ACC112 (cell line): ENCODE results near the gene BBS10.
"Not testable (repeated sequence)": the region's sequence is repeated elsewhere in the genome, so short reads cannot be mapped to it uniquely, and the experiment has no call there.

Source experiments
- H2AFZ ChIP-seq: fragments of 200-600 bp; sonication (generic); one replicate; pipeline ENCODE4 v1.6.0; 2017; ENCODE audit warnings: antibody characterized with exemption, low read length; ENCODE audit not compliant: unreplicated experiment
- H3K27ac ChIP-seq: fragments of 200-600 bp; sonication (generic); 2 replicates; pipeline ENCODE4 v1.5.1; 2014; ENCODE audit warnings: low read depth, mild to moderate bottlenecking, antibody characterized with exemption, low read length, moderate library complexity
- H3K27me3 ChIP-seq: fragments of 200-600 bp; sonication (generic); 2 replicates; pipeline ENCODE4 v1.6.1; 2014; ENCODE audit warnings: mild to moderate bottlenecking, antibody characterized with exemption, low read length, moderate library complexity, mixed read lengths; ENCODE audit not compliant: insufficient read depth
- H3K36me3 ChIP-seq: fragments of 200-600 bp; sonication (generic); 2 replicates; pipeline ENCODE4 v1.6.1; 2016; ENCODE audit warnings: mild to moderate bottlenecking, antibody characterized with exemption, low read length, moderate library complexity, mixed read lengths; ENCODE audit not compliant: insufficient read depth
- H3K4me1 ChIP-seq: fragments of 200-600 bp; sonication (generic); one replicate; pipeline ENCODE4 v1.6.1; 2016; ENCODE audit warnings: low read length, mixed read lengths; ENCODE audit not compliant: insufficient read depth, unreplicated experiment, control insufficient read depth
- H3K4me3 ChIP-seq: fragments of 200-600 bp; sonication (generic); 2 replicates; pipeline ENCODE4 v1.5.1; 2014; ENCODE audit warnings: mild to moderate bottlenecking, low read depth, low read length
- H3K79me2 ChIP-seq: fragments of 200-600 bp; sonication (generic); one replicate; pipeline ENCODE4 v1.6.0; 2016; ENCODE audit warnings: low read length; ENCODE audit not compliant: control insufficient read depth, unreplicated experiment, insufficient read depth

Gene BBS10

DNA sequence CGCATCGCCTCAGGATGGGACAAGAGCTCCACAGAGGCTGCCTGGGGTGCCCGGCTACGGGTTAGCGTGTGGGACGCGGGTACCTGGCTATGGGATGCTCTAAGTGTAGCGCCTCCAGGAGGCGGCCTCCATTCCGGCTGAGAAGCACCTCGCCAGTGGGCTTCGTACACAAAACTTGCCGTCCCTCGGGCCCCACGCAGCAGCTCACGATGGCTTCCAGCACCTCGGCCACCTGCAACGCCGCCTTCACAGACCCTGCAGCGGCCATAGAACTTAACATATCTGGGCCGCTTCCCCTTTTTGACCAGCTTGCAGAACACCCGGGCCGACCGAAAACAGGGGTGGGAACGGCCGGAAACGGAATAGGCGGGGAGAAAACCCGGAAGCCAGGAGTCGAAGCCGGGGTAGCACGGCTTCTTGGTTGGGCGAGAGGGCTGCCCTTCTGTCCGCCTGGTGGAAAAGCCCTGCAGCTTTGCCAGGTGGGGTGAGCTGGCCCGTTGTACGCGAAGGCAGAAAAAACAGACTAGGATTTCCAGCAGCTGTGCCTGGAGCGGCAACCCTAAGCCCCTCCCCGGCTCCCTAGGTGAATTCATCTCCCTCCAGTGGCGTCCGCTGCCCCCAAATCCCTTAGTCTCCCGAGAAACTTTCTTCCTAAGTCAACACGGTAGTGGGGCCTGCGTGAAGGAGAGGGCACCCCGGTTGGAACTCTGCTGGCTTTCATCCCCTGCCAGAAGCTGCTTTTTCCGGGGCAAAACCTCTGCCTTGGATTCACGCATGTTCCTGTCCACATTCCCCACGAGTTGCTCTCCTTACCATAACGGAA, at the start of gene BBS10:
Gene BBS10 (minus strand): TSS at position 337 of the 823 bp plus-strand sequence. CDS start 57 bp downstream, at position 280.
- Histone ChIP-seq H3K4me1 (peaks cover 19% of the 10 kb centered on the region), H2AFZ (peak within 1 kb of the TSS; percentile 81), H3K27ac (peak within 1 kb of the TSS; percentile 33), H3K79me2 (peaks cover 27% of the 10 kb centered on the region), H3K27me3 (no peaks in the 10 kb centered on the region), H3K36me3 (no peaks in the 10 kb centered on the region), H3K4me3 (peak within 1 kb of the TSS; percentile 86)

DNA sequence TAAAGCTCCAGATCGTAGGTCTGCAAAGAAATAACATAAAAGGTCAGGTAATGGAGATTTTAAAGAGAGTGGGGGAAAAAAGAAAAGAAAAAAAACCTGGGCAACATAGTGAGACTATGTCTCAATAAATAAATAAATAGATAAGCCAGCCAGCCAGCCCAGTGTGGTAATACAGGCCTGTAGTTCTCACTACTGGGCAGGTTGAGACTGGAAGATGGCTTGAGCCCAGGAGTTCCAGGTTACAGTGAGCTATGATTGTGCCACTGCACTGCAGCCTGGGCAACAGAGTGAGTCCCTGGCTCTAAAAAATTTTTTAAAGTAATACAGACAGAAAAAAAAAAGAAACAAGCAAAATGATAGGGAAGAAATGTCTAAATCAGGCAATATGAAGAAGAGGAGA, 43.2 kb upstream of the BBS10 start:
- Histone ChIP-seq H3K4me1 (no peaks in the 10 kb centered on the region), H3K36me3 (0 out of 2 replicates have a peak, but pooled peaks cover 10% of the 10 kb centered on the region), H3K79me2 (no peaks in the 10 kb centered on the region), H3K27ac (no peak overlapping the region), H2AFZ (no peak overlapping the region), H3K27me3 (no peaks in the 10 kb centered on the region), H3K4me3 (no peak overlapping the region)

- Histone ChIP-seq H3K79me2 (no peaks in the 10 kb centered on the region), H2AFZ (no peak overlapping the region), H3K27me3 (no peaks in the 10 kb centered on the region), H3K4me1 (no peaks in the 10 kb centered on the region), H3K27ac (no peak overlapping the region), H3K4me3 (no peak overlapping the region), H3K36me3 (0 out of 2 replicates have a peak, but pooled peaks cover 10% of the 10 kb centered on the region)
Observed at GRCh38 chr12:76387614-76388013, 39.4 kb upstream of the BBS10 start.

- Histone ChIP-seq H2AFZ (no peak overlapping the region), H3K79me2 (no peaks in the 10 kb centered on the region), H3K4me3 (no peak overlapping the region), H3K4me1 (no peaks in the 10 kb centered on the region), H3K27me3 (no peaks in the 10 kb centered on the region), H3K36me3 (0 out of 2 replicates have a peak, but pooled peaks cover 7% of the 10 kb centered on the region), H3K27ac (no peak overlapping the region)
Observed at GRCh38 chr12:76384560-76384959, 36.3 kb upstream of the BBS10 start.

DNA sequence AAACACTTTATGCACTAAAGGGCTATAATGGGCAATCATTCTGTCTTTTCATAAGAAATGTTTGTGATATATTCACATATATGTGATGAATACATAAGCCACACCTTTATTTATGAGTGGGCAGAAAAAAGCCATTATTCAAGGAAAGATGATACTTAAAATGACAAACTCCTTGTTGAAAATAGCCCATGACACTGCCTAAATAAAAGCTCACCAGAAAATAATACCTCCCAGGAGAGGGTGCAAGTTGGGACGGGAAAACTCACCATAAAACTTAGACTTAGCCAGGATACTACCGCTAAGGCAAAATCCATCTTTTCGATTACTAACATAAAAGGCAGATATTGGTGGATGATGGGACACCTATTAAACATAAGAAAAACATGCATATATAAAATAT, 35.8 kb upstream of the BBS10 start:
- Histone ChIP-seq H3K4me1 (no peaks in the 10 kb centered on the region), H3K4me3 (no peak overlapping the region), H3K79me2 (no peaks in the 10 kb centered on the region), H3K36me3 (0 out of 2 replicates have a peak, but pooled peaks cover 1% of the 10 kb centered on the region), H3K27me3 (no peaks in the 10 kb centered on the region), H2AFZ (no peak overlapping the region), H3K27ac (no peak overlapping the region)

DNA sequence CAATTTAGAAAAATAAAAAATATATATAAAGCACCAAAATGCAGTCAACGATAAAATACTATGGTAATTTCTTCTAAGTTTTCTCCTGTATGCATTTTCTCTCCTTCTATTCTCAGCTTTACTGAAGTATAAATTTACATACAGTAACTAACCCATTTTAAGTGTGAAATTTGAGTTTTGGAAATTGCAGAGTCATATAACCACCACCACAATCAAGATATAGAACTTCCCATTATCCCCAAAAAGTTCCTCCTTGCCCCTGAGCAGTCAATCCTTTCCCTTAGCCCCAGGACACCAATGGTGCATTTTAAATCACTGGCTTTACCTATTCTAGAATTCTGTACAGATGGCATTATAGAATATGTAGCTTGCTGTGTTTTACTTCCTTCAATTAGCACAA, 31.0 kb upstream of the BBS10 start:
- Histone ChIP-seq H2AFZ (no peak overlapping the region), H3K27ac (no peak overlapping the region), H3K4me1 (peaks cover 20% of the 10 kb centered on the region), H3K27me3 (no peaks in the 10 kb centered on the region), H3K36me3 (no peaks in the 10 kb centered on the region; the same call in 1 of the 2 replicates), H3K4me3 (no peak overlapping the region), H3K79me2 (no peaks in the 10 kb centered on the region)

DNA sequence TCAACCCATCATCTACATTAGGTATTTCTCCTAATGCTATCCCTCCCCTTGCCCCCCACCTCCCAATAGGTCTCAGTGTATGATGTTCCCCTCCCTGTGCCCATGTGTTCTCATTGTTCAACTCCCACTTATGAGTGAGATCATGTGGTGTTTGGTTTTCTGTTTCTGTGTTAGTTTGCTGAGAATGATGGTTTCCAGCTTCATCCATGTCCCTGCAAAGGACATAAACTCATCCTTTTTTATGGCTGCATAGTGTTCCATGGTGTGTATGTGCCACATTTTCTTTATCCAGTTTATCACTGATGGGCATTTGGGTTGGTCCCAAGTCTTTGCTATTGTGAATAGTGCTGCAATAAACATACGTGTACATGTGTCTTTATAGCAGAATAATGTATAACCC, 28.7 kb upstream of the BBS10 start:
- not testable (repeated sequence) for H3K36me3 ChIP-seq, H3K4me3 ChIP-seq, H3K27ac ChIP-seq, H2AFZ ChIP-seq, H3K79me2 ChIP-seq, H3K27me3 ChIP-seq
- H3K4me1 ChIP-seq, result peaks cover 31% of the 10 kb centered on the region

- H3K4me1 ChIP-seq, result peaks cover 31% of the 10 kb centered on the region
- H2AFZ ChIP-seq, result no peak overlapping the region
- no peaks in the 10 kb centered on the region for H3K27me3 ChIP-seq
- no peak overlapping the region for H3K4me3 ChIP-seq
- no peak overlapping the region for H3K27ac ChIP-seq
- H3K79me2 ChIP-seq, result no peaks in the 10 kb centered on the region
- peaks cover 1% of the 10 kb centered on the region; the same call in 1 of the 2 replicates for H3K36me3 ChIP-seq
Observed at GRCh38 chr12:76375939-76376338, 27.7 kb upstream of the BBS10 start.

- H3K4me3 ChIP-seq, result no peak overlapping the region
- peaks cover 6% of the 10 kb centered on the region for H3K36me3 ChIP-seq
- H3K4me1 ChIP-seq, result peaks cover 31% of the 10 kb centered on the region
- no peak overlapping the region for H2AFZ ChIP-seq
- no peaks in the 10 kb centered on the region for H3K79me2 ChIP-seq
- H3K27ac ChIP-seq, result peak overlapping the region; percentile 9; the same call in 1 of the 2 replicates
- no peaks in the 10 kb centered on the region for H3K27me3 ChIP-seq
Observed at GRCh38 chr12:76375470-76375869, 27.3 kb upstream of the BBS10 start.

DNA sequence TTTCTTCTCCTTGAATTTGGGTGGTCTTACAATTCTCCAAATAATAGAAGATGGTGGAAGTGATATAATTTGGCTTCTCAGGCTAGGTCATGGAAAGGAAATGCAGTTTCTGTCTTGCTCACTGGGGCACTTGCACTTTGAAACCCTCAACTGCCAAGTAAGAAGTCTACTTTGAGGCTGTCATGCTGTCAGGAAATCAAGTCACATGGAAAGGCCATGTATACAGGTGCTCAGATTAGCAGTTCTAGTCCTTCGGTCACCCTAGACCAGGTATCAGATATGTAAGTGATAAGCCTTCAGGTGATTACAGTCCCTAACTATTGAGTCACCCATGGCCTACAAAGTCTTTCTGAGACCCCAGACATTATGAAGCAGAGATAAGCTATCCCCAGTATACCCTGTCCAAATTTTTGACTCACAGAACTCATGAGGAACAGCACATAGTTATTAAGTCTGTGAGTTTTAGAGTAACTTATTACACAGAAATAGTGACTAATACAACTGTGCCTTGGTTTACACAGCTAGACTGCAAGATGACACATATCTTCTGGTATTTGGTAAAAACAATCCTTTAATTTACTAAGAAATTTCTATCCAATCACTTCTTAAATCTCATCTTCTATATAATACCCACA, 26.3 kb upstream of the BBS10 start:
- Histone ChIP-seq H3K4me1 (peaks cover 31% of the 10 kb centered on the region), H3K27me3 (no peaks in the 10 kb centered on the region), H3K27ac (peak overlapping the region; percentile 75), H3K4me3 (peak overlapping the region; percentile 20; the same call in 1 of the 2 replicates), H3K36me3 (peaks cover 14% of the 10 kb centered on the region), H3K79me2 (no peaks in the 10 kb centered on the region), H2AFZ (no peak overlapping the region)
